ENCODE data around the gene E2F2. TPM values are rescaled to one million over a fixed set of nuclear protein-coding genes. Genes with fewer than 3 reads are reported as not detected.

The E2F2 gene
- polyA plus RNA-seq, 6 donors from 2014 or later, result 0.06 to 1.7 (median 0.46) TPM

DNA sequence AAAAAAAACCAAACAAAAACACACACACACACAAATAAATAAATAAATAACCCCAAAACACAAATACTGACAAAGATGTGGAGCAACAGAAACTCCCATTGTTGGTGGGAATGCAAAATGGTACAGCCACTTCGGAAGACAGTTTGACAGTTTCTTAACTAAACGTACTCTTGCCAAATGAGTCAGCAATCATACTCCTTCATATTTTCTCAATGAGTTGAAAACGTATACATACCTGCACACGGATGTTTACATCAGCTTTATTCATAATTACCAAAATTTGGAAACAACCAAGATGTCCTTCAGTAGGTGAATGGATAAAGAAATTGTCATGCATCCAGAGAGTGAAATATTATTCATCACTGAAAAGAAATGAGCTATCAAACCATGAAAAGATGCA is 70.5 kb downstream of the E2F2 start:
- Mint-ChIP-seq H3K4me3 (no peak overlapping the region), H3K27me3 (peaks cover 20 to 51% (median 43%) of the 10 kb centered on the region in 3 donors), H3K4me1 (no peaks in the 10 kb centered on the region), H3K27ac (no peak overlapping the region), H3K36me3 (peaks cover 0 to 7% of the 10 kb centered on the region in 2 donors), H3K9me3 (peaks cover 0 to 4% (median 0%) of the 10 kb centered on the region in 7 donors)
- ATAC-seq (ENCODE audit: low read depth in 2 of 2) (no peak), DNase-seq (no peak)

DNA sequence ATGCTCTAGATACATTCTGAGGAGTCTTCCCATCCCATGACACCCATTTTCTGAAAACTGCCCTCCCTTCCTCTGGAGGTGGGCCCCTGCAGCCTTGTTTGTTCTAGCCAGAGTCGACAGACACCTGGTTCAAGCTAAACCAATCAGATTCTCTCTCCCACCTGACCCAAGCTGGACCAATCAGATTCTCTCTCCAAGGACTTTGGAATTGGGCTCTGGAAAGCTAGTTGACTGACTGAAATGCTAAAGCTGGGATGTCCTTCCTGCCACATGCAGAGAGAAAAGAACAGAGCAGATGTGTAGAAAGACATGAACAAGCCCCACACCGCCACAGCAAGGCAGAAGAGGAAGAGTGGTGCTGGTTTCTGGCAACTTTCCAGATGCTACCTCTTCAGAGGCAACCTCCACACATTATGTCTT is 71.7 kb downstream of the E2F2 start:
- peak in 1 of 2 donors; percentile 30 for ATAC-seq (ENCODE audit: low read depth in 2 of 2)
- Mint-ChIP-seq H3K27me3 (peaks cover 25 to 55% (median 54%) of the 10 kb centered on the region in 3 donors), H3K27ac (peak overlapping the region in 1 of 6 donors; percentile 34), H3K9me3 (peaks cover 0 to 4% (median 0%) of the 10 kb centered on the region in 7 donors), H3K4me1 (no peaks in the 10 kb centered on the region), H3K36me3 (peaks cover 0 to 7% of the 10 kb centered on the region in 2 donors), H3K4me3 (no peak overlapping the region)
- no peak for DNase-seq

Other genes with a start within 250 kb of the E2F2 start
- gene HNRNPR, start 186.9 kb downstream of the E2F2 start, polyA plus RNA-seq (ENCODE audit: low read depth in 6 of 6), result 100 to 1,000 TPM; 187 to 238 (median 208) TPM
- gene ZNF436, start 161.4 kb downstream of the E2F2 start, polyA plus RNA-seq (ENCODE audit: low read depth in 6 of 6), result 1 to 10 TPM in 5 of 6 donors, not detected in 1; 1.5 to 4.4 (median 2.3) TPM
- not detected for gene TCEA3, start 106.5 kb downstream of the E2F2 start, polyA plus RNA-seq (ENCODE audit: low read depth in 6 of 6)
- under 1 TPM in 4 of 6 donors, not detected in 2; 0.16 to 0.69 (median 0.58) TPM for gene ASAP3, start 47.1 kb downstream of the E2F2 start, polyA plus RNA-seq (ENCODE audit: low read depth in 6 of 6)
- gene ID3, start 28.3 kb upstream of the E2F2 start, polyA plus RNA-seq (ENCODE audit: low read depth in 6 of 6), result 10 to 100 TPM; 23.9 to 52.0 (median 31.2) TPM
- gene RPL11, start 160.6 kb upstream of the E2F2 start, polyA plus RNA-seq (ENCODE audit: low read depth in 6 of 6), result 1,000 to 10,000 TPM; 1,123 to 1,541 (median 1,429) TPM
- 10 to 100 TPM; 15.5 to 74.6 (median 46.1) TPM for gene ELOA, start 212.2 kb upstream of the E2F2 start, polyA plus RNA-seq (ENCODE audit: low read depth in 6 of 6)
- gene PITHD1, start 247.2 kb upstream of the E2F2 start, polyA plus RNA-seq (ENCODE audit: low read depth in 6 of 6), result 100 to 1,000 TPM in 2 of 6 donors, 10 to 100 TPM in 4; 64.4 to 110 (median 89.0) TPM